ENCODE data around the gene RIN3. TPM values are rescaled to one million over a fixed set of nuclear protein-coding genes. Genes with fewer than 3 reads are reported as not detected.

The RIN3 gene
- total RNA-seq, 1 experiment from 2014 or later = not detected

GRCh38 chr14:92559486-92559885 is 45.9 kb downstream of the RIN3 start:
- H3K4me1 ChIP-seq = 0 out of 2 replicates have a peak, but pooled peaks cover 2% of the 10 kb centered on the region
- no peaks in the 10 kb centered on the region for H3K27me3 ChIP-seq

GRCh38 chr14:92560106-92560865 is 46.7 kb downstream of the RIN3 start:
- Histone ChIP-seq H3K27me3 (no peaks in the 10 kb centered on the region), H3K36me3 (no peaks in the 10 kb centered on the region), H3K4me3 (no peak overlapping the region), H3K9me3 (replicated peaks) (no peaks in the 10 kb centered on the region), H3K27ac (no peak overlapping the region), H3K4me1 (0 out of 2 replicates have a peak, but pooled peaks cover 2% of the 10 kb centered on the region)
- peak; percentile 32 to 40 for DNase-seq

More at GRCh38 chr14:92559486-92559885, 45.9 kb downstream of the RIN3 start:
- no peaks in the 10 kb centered on the region for H3K9me3 ChIP-seq (replicated peaks)
- no peak overlapping the region for H3K27ac ChIP-seq
- no peak overlapping the region for H3K4me3 ChIP-seq
- no peaks in the 10 kb centered on the region for H3K36me3 ChIP-seq
- DNase-seq = no peak

GRCh38 chr14:92561906-92562479 is 48.4 kb downstream of the RIN3 start:
- no peaks in the 10 kb centered on the region for H3K9me3 ChIP-seq (replicated peaks)
- no peaks in the 10 kb centered on the region for H3K36me3 ChIP-seq
- H3K4me3 ChIP-seq = no peak overlapping the region
- H3K27me3 ChIP-seq = no peaks in the 10 kb centered on the region
- H3K4me1 ChIP-seq = 0 out of 2 replicates have a peak, but pooled peaks cover 2% of the 10 kb centered on the region
- DNase-seq = no peak
- no peak overlapping the region for H3K27ac ChIP-seq

GRCh38 chr14:92563359-92563758 is 49.8 kb downstream of the RIN3 start:
- H3K27ac ChIP-seq = no peak overlapping the region
- no peaks in the 10 kb centered on the region for H3K9me3 ChIP-seq (replicated peaks)
- no peaks in the 10 kb centered on the region for H3K36me3 ChIP-seq
- no peaks in the 10 kb centered on the region for H3K27me3 ChIP-seq
- 0 out of 2 replicates have a peak, but pooled peaks cover 2% of the 10 kb centered on the region for H3K4me1 ChIP-seq
- no peak overlapping the region for H3K4me3 ChIP-seq
- no peak for DNase-seq

GRCh38 chr14:92563765-92564285 is 50.2 kb downstream of the RIN3 start:
- H3K4me1 ChIP-seq = 0 out of 2 replicates have a peak, but pooled peaks cover 2% of the 10 kb centered on the region
- H3K27ac ChIP-seq = no peak overlapping the region
- H3K27me3 ChIP-seq = no peaks in the 10 kb centered on the region
- H3K4me3 ChIP-seq = no peak overlapping the region
- H3K36me3 ChIP-seq = no peaks in the 10 kb centered on the region
- DNase-seq = no peak
- H3K9me3 ChIP-seq (replicated peaks) = no peaks in the 10 kb centered on the region

DNA sequence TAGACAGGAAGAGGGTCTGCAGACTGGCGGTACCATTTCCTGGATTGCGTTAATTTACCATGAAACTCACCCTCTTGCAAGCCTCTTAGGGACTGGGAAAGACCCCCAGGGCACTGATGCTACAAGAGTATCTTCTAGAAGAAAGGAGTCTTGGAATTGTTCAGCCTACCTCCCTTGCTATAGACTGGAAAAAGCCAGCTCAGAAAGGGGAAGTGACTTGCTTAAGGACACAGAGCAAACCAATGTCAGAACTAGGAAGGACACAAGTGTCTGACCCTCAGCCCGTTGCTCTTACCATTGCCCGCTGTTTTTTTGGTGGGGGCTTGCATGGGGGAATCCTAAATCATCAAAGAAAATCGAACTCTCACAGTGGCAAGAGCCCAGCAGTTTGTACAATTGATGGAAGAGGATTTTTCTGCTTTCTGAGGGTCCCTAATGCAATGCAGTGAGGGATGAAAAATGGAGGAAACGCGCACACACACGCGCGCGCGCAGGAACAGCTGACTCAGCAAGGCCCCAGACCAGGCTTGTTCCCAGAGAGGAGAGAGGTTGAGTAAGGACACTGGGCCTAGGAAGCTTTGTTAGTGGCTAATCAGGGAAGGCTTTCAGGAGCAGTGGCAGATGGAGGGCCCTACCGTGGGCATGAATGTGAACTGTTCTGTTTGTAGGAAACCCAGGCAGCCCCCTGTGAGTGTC is 50.9 kb downstream of the RIN3 start:
- H3K27me3 ChIP-seq = no peaks in the 10 kb centered on the region
- no peak overlapping the region for H3K27ac ChIP-seq
- H3K4me3 ChIP-seq = no peak overlapping the region
- no peak for DNase-seq
- no peaks in the 10 kb centered on the region for H3K9me3 ChIP-seq (replicated peaks)
- 0 out of 2 replicates have a peak, but pooled peaks cover 2% of the 10 kb centered on the region for H3K4me1 ChIP-seq
- H3K36me3 ChIP-seq = no peaks in the 10 kb centered on the region

DNA sequence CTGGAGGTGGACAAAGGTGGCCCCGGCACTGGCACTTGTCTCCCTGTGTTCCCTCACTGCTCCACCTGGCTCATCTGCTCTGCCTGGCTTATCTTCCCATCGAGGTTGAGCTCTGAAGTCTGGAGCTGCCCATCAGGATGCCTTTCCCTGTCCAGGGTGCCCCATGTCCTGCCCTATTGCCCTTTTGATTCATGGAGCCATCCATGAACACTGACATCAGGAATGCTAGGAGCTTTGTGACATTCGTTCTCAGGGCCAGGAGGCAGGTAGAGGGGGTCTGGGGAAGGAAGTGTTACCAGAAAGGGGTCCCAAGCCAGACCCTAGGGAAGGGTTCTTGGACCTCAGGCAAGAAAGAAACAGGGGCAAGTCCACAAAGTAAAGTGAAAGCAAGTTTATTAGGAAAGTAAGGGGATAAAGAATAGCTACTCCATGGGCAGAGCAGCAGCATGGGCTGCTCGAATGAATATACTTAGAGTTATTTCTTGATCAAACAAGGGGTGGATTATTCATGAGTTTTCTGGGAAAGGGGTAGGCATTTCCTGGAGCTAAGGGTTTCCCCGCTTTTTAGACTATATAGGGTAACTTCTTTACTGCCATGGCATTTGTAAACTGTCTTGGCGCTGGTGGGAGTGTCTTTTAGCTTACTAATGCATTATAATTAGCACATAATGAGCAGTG is 51.6 kb downstream of the RIN3 start:
- no peaks in the 10 kb centered on the region for H3K27me3 ChIP-seq
- H3K4me1 ChIP-seq = 0 out of 2 replicates have a peak, but pooled peaks cover 2% of the 10 kb centered on the region
- H3K36me3 ChIP-seq = no peaks in the 10 kb centered on the region
- no peak for DNase-seq
- H3K27ac ChIP-seq = no peak overlapping the region
- no peaks in the 10 kb centered on the region for H3K9me3 ChIP-seq (replicated peaks)
- no peak overlapping the region for H3K4me3 ChIP-seq

DNA sequence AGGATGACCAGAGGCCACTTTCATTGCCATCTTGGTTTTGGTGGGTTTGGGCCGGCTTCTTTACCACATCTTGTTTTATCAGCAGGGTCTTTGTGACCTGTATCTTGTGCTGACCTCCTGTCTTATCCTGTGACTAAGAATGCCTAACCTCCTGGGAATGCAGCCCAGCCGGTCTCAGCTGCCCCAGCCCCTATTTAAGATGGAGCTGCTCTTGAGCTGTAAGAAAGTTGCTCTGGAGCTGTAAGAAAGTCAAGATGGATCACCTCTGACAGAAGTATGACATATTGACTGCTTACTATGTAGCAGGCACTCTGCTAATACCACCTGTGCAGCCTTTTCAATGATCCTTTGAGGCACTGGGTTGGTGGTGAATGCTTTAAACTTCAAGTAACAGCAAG is 52.1 kb downstream of the RIN3 start:
- H3K9me3 ChIP-seq (replicated peaks) = no peaks in the 10 kb centered on the region
- no peaks in the 10 kb centered on the region for H3K4me1 ChIP-seq
- H3K36me3 ChIP-seq = no peaks in the 10 kb centered on the region
- no peak overlapping the region for H3K4me3 ChIP-seq
- no peaks in the 10 kb centered on the region for H3K27me3 ChIP-seq
- DNase-seq = no peak
- no peak overlapping the region for H3K27ac ChIP-seq

GRCh38 chr14:92567173-92567725 is 53.7 kb downstream of the RIN3 start:
- Histone ChIP-seq H3K27ac (no peak overlapping the region), H3K4me3 (no peak overlapping the region), H3K36me3 (no peaks in the 10 kb centered on the region), H3K4me1 (no peaks in the 10 kb centered on the region), H3K9me3 (replicated peaks) (no peaks in the 10 kb centered on the region), H3K27me3 (no peaks in the 10 kb centered on the region)
- DNase-seq = no peak

- no peak overlapping the region for H3K27ac ChIP-seq
- H3K36me3 ChIP-seq = no peaks in the 10 kb centered on the region
- no peak for DNase-seq
- H3K4me3 ChIP-seq = no peak overlapping the region
- H3K9me3 ChIP-seq (replicated peaks) = no peaks in the 10 kb centered on the region
- H3K27me3 ChIP-seq = no peaks in the 10 kb centered on the region
- no peaks in the 10 kb centered on the region for H3K4me1 ChIP-seq
These were observed 55.3 kb downstream of the RIN3 start for GRCh38 chr14:92568621-92569479.

- Histone ChIP-seq H3K36me3 (no peaks in the 10 kb centered on the region), H3K27me3 (no peaks in the 10 kb centered on the region), H3K9me3 (replicated peaks) (no peaks in the 10 kb centered on the region), H3K27ac (no peak overlapping the region), H3K4me3 (no peak overlapping the region), H3K4me1 (no peaks in the 10 kb centered on the region)
- no peak for DNase-seq
These were observed 57.2 kb downstream of the RIN3 start for GRCh38 chr14:92570674-92571262.

GRCh38 chr14:92572050-92572449 is 58.5 kb downstream of the RIN3 start:
- H3K9me3 ChIP-seq (replicated peaks) = no peaks in the 10 kb centered on the region
- no peaks in the 10 kb centered on the region for H3K27me3 ChIP-seq
- H3K36me3 ChIP-seq = no peaks in the 10 kb centered on the region
- no peak overlapping the region for H3K4me3 ChIP-seq
- DNase-seq = no peak
- no peaks in the 10 kb centered on the region for H3K4me1 ChIP-seq
- no peak overlapping the region for H3K27ac ChIP-seq

- H3K27ac ChIP-seq = no peak overlapping the region
- DNase-seq = no peak
- H3K4me1 ChIP-seq = no peaks in the 10 kb centered on the region
- no peaks in the 10 kb centered on the region for H3K36me3 ChIP-seq
- no peaks in the 10 kb centered on the region for H3K27me3 ChIP-seq
- H3K9me3 ChIP-seq (replicated peaks) = no peaks in the 10 kb centered on the region
- H3K4me3 ChIP-seq = no peak overlapping the region
These were observed 60.3 kb downstream of the RIN3 start for GRCh38 chr14:92573761-92574498.
